OCI-LY7 (cell line): ENCODE data around the gene PNMA5. TPM values are rescaled to one million over a fixed set of nuclear protein-coding genes. Genes with fewer than 3 reads are reported as not detected.

Experiments
- BruUV-seq: library from RNA; stranded (reverse); fragments of 400-500 nt; replicated peaks from 2 replicates; lab custom pipeline; 2021; lab: Mats Ljungman, UMichigan
- CTCF ChIA-PET: fragments of 300-600 bp; sonication (Branson Sonifier 250); formaldehyde crosslinking; loops from one replicate; lab custom pipeline; 2022; ENCODE audit warnings: antibody characterized with exemption; ENCODE audit not compliant: unreplicated experiment; lab: Charles Lee
- POLR2A ChIA-PET: fragments of 300-600 bp; sonication (Branson Sonifier 250); formaldehyde crosslinking; loops from one replicate; lab custom pipeline; 2022; ENCODE audit warnings: antibody characterized with exemption; lab: Charles Lee
- DNase-seq: peaks from one replicate; pipeline ENCODE4 v3.0.0-alpha.2; 2015; ENCODE audit warnings: low spot score
- H2AFZ ChIP-seq: fragments of 200-600 bp; sonication (generic), shearing (Covaris generic); 2 replicates; pipeline ENCODE4 v1.6.1; 2014; ENCODE audit warnings: mild to moderate bottlenecking, antibody characterized with exemption, low read length, moderate library complexity
- H3K27ac ChIP-seq: fragments of 200-600 bp; sonication (generic); 2 replicates; pipeline ENCODE4 v1.5.1; 2014; ENCODE audit warnings: mixed run types, low read depth, mild to moderate bottlenecking, moderate library complexity, low read length, inconsistent platforms; ENCODE audit not compliant: poor library complexity, severe bottlenecking
- H3K36me3 ChIP-seq: fragments of 200-600 bp; sonication (generic); 2 replicates; pipeline ENCODE4 v1.6.1; 2014; ENCODE audit warnings: mild to moderate bottlenecking, antibody characterized with exemption, low read length, moderate library complexity, mixed read lengths; ENCODE audit not compliant: insufficient read depth
- H3K4me1 ChIP-seq: fragments of 200-600 bp; sonication (generic); 2 replicates; pipeline ENCODE4 v1.5.1; 2014; ENCODE audit warnings: mild to moderate bottlenecking, low read length; ENCODE audit not compliant: insufficient read depth, poor library complexity, severe bottlenecking
- H3K4me2 ChIP-seq: fragments of 200-600 bp; sonication (generic); 2 replicates; pipeline ENCODE4 v1.6.1; 2014; ENCODE audit warnings: mild to moderate bottlenecking, low read length
- H3K4me3 ChIP-seq: fragments of 200-600 bp; sonication (generic); 2 replicates; pipeline ENCODE4 v1.5.1; 2014; ENCODE audit warnings: mild to moderate bottlenecking, low read depth, low read length; ENCODE audit not compliant: poor library complexity, severe bottlenecking
- H3K79me2 ChIP-seq: fragments of 200-600 bp; sonication (generic); 2 replicates; pipeline ENCODE4 v1.6.1; 2016; ENCODE audit warnings: low read depth, mild to moderate bottlenecking, low read length, moderate library complexity, mixed read lengths; ENCODE audit not compliant: insufficient read depth
- H3K9me2 ChIP-seq: fragments of 200-600 bp; sonication (generic); 2 replicates; pipeline ENCODE4 v1.6.1; 2016; ENCODE audit warnings: mild to moderate bottlenecking, low read length, mixed read lengths; ENCODE audit not compliant: insufficient read depth
- H3K9me3 ChIP-seq: fragments of 200-600 bp; sonication (generic); 2 replicates; pipeline ENCODE4 v1.6.1; 2014; ENCODE audit warnings: mild to moderate bottlenecking, mixed run types, low read length, mixed read lengths
- H4K20me1 ChIP-seq: fragments of 200-600 bp; sonication (generic); 2 replicates; pipeline ENCODE4 v1.6.1; 2014; ENCODE audit warnings: mild to moderate bottlenecking, antibody characterized with exemption, low read length, moderate library complexity, mixed read lengths; ENCODE audit not compliant: insufficient read depth
- CTCF ChIP-seq: fragments of 200-600 bp; sonication (generic); conservative IDR thresholded peaks from 2 replicates; pipeline ENCODE4 v1.5.1; 2014; ENCODE audit warnings: mild to moderate bottlenecking, antibody characterized with exemption, low read length, moderate library complexity, mixed read lengths
- EZH2phosphoT487 ChIP-seq: fragments of 200-600 bp; sonication (generic); IDR thresholded peaks from 2 replicates; pipeline ENCODE4 v1.6.1; 2018; ENCODE audit warnings: low read depth, borderline replicate concordance, mild to moderate bottlenecking, mixed run types, antibody characterized with exemption, low read length, moderate library complexity, mixed read lengths
- intact Hi-C: fragments of 100-400 bp; cut with micrococcal nuclease; formaldehyde crosslinking; loops from one replicate; pipeline ENCODE4 v1.10.0; 2022; ENCODE audit not compliant: unreplicated experiment
- total RNA-seq, 2 experiments: library from RNA; depleted of rRNA in 1 of 2; stranded (reverse); fragments of >200 nt in 1 of 2; shearing (Covaris generic) in 1 of 2; gene quantifications; 2 replicates each; pipeline ENCODE4 v1.2.3, GENCODE V29; 2014 to 2022

PNMA5 gene
- total RNA-seq, 2 experiments from 2014 or later, result not detected

- Histone ChIP-seq H3K36me3 (no peaks in the 10 kb centered on the region), H3K79me2 (no peaks in the 10 kb centered on the region), H3K9me3 (no peaks in the 10 kb centered on the region), H2AFZ (no peak overlapping the region), H3K27ac (no peak overlapping the region), H4K20me1 (no peaks in the 10 kb centered on the region), H3K4me2 (no peak overlapping the region), H3K4me3 (no peak overlapping the region), H3K4me1 (no peaks in the 10 kb centered on the region), H3K9me2 (no peaks in the 10 kb centered on the region)
- intact Hi-C loops, result no loop called here
- no peak for TF ChIP-seq CTCF
- no peak for TF ChIP-seq EZH2phosphoT487
- no peak for DNase-seq
- POLR2A ChIA-PET, result no interaction called here
- CTCF ChIA-PET, result no interaction called here
- no TSS peak for BruUV-seq
Measured at GRCh38 chrX:152968193-152968592, 25.7 kb downstream of the PNMA5 start.

GRCh38 chrX:152960115-152960514 lies 33.8 kb downstream of the PNMA5 start:
- Histone ChIP-seq H3K36me3 (no peaks in the 10 kb centered on the region), H3K9me3 (no peaks in the 10 kb centered on the region), H2AFZ (no peak overlapping the region), H3K4me3 (no peak overlapping the region), H3K27ac (no peak overlapping the region), H3K4me1 (peaks cover 8% of the 10 kb centered on the region), H4K20me1 (no peaks in the 10 kb centered on the region), H3K79me2 (no peaks in the 10 kb centered on the region), H3K4me2 (no peak overlapping the region), H3K9me2 (no peaks in the 10 kb centered on the region)
- ChIA-PET CTCF (no interaction called here), POLR2A (no interaction called here)
- TF ChIP-seq CTCF, result no peak
- TF ChIP-seq EZH2phosphoT487, result no peak
- no peak for DNase-seq
- intact Hi-C loops, result no loop called here
- no TSS peak for BruUV-seq

- no peaks in the 10 kb centered on the region for H3K36me3 ChIP-seq
- peak overlapping the region; percentile 64; the same call in 1 of the 2 replicates for H2AFZ ChIP-seq
- intact Hi-C loops, result loop anchor here (5.0 kb wide), 1 partner anchor 548 kb away; no protein-coding TSS in a partner anchor
- H3K4me2 ChIP-seq, result no peak overlapping the region
- no peak overlapping the region for H3K27ac ChIP-seq
- H3K4me1 ChIP-seq, result peaks cover 8% of the 10 kb centered on the region
- no peaks in the 10 kb centered on the region for H3K9me3 ChIP-seq
- no peak for TF ChIP-seq CTCF
- no peak for TF ChIP-seq EZH2phosphoT487
- no peaks in the 10 kb centered on the region for H3K9me2 ChIP-seq
- CTCF ChIA-PET, result no interaction called here
- POLR2A ChIA-PET, result no interaction called here
- no peaks in the 10 kb centered on the region for H3K79me2 ChIP-seq
- no TSS peak for BruUV-seq
- H4K20me1 ChIP-seq, result no peaks in the 10 kb centered on the region
- H3K4me3 ChIP-seq, result no peak overlapping the region
- no peak for DNase-seq
Measured at GRCh38 chrX:152959626-152960025, 34.3 kb downstream of the PNMA5 start.
